ENCODE measurements around the gene MED13L.
A peak's percentile ranks its signal among the peaks of the same experiment; 100 is the strongest.

Gene MED13L

DNA sequence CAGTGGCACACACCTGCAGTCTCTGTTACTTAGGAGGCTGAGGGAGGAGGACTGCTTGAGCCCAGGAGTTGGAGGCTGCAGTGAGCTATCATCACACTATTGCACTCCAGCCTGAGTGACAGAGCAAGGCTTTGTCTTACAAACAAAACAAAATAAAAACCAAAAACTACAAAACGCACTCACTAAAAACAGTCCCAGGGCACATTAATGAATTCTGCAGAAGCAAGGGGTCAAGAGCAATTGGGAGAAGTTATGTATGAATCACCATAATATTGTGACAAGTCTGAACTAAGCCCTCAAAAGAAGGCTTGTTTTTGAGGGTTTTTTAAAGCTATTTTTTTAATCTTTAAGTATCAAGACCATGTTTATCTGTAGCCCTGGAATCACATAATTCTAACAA, 201.1 kb downstream of the MED13L start:
- no peak for DNase-seq

DNA sequence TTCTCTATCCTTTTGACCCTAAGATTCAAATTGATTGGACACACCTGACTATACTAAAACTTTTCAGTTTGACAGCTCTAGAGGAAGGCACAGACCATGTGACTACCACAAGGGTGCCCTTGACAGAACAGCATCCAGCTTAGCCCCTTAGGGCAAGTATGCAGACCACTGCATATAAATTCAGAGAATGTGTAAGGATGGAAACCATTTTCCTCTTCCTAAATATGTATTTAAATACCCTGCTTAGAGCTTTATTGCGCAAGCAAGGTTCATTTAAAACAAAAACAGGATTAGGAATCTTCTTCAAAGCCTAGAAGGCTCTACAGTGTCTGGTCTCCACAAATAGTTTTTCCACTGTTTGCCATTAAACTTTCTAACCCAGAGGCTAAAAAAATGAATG, 202.8 kb downstream of the MED13L start:
- no peak for DNase-seq

DNA sequence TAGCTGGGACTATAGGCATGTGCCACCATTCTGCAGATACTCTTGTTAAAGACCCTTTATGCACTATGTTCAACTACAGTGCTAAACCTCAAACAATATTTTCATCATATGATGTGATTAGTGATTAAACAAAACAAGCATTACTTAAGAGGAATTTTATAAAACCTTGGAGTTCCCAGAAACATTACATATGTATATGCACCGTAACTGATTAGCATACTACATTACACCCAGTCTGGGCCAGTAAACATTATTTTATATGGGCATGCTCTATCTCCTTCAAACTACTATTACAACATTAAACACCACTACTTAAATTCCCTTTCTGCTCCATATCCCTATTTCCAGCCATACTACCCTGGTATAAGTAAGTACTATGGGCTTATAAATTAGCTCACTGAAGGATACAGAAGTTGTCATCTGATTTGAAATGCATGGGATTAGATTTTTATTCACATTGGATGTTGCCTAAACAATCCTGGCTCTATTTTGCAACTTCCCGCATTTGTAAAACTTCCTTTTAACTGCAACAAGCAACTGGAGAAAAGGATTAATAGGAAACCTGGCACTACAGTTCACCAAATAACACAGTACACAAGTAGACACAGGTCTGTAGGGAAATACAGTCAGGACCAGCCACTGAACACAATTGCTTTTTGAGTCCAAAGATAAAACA, 205.8 kb downstream of the MED13L start:
- no peak for DNase-seq

DNA sequence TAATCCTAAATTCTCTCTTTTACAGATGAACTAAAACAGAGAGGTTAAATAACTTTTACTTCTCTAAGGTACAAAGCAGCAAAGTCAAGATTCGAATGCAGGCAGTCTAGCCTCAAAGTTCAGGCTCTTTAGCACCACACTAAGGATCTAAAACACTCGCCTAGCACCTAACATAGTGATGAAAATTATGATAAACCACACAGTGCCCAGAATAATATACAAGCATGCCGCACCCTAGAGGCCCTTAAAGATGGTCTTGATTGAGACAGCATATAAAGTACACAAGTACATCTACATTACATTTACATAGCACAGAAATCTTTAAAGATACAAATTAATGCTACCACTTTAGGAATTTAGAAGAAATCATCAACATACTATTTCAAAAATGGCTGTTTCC, 207.0 kb downstream of the MED13L start:
- DNase-seq = no peak

DNA sequence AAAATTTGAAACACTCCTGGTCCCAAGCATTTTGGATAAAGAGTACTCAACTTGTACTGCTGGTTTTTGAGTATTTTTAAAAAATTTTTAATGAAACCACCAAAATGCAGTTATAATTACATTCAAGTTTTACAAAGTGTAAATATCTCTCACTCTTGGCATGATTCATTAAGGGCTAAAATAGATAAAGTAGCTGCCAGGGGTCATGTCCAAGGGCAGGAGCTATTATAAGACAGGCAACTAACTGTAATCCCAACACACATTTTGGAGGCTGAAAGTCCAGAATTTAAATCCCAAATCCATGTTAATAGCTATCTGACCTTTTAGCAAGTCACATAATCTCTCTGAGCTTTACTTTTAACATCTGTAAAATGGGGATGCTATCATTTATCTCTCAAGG, 207.6 kb downstream of the MED13L start:
- DNase-seq = no peak

DNA sequence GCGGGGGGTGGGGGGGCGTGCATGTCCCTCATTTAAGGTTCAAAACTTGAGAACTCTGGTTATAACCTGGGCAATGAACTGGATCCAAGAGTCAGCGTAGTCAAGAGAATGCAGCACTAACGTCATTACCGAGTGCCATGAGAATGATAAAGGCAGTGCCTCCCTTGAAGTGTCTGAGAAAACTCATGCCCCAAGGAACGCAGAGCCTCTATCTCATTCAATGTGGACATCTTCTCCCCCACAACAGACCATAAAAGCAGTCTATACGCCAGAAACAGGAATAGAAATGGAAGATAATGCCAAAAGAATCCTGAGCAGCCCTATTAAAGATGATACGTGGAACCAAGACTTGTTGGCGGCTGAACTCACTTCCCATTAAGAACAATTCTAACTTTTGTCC, 208.6 kb downstream of the MED13L start:
- no peak for DNase-seq

DNA sequence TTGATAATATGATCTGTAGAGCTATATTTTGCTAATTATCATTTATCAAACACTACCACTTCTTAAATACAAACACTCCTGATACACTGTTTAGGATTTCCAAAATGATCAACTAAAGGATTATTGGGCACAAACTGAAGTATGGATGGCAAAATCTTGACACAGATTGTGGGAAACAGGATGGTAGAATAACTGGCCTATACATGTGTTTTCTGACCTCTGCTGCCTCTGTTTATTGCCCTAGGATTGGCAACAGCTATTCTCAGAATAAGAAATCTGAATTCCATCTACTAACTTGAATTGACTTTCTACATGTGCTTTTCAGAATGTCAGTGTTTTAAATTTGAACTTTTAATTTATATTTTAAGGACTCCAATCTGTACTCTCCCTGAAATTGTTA, 209.1 kb downstream of the MED13L start:
- DNase-seq = no peak

DNA sequence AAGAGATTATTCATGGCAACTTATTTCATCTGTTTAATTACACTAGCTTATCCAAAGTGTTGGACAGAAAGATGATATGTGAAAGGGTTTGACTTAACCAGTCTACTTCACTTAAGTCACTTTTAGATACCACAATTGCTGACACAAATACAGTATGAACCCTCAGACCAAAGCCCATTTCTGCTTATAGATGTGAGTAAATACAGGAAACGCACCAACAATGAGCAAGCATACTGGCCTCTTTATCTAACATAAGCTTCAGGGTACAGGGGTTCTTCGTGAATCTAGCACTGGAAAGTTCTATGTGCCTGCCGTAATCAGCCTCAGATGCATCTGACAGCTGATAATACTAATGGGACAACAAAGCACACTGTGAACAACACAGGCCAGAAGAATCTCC, 209.6 kb downstream of the MED13L start:
- no peak for DNase-seq

DNA sequence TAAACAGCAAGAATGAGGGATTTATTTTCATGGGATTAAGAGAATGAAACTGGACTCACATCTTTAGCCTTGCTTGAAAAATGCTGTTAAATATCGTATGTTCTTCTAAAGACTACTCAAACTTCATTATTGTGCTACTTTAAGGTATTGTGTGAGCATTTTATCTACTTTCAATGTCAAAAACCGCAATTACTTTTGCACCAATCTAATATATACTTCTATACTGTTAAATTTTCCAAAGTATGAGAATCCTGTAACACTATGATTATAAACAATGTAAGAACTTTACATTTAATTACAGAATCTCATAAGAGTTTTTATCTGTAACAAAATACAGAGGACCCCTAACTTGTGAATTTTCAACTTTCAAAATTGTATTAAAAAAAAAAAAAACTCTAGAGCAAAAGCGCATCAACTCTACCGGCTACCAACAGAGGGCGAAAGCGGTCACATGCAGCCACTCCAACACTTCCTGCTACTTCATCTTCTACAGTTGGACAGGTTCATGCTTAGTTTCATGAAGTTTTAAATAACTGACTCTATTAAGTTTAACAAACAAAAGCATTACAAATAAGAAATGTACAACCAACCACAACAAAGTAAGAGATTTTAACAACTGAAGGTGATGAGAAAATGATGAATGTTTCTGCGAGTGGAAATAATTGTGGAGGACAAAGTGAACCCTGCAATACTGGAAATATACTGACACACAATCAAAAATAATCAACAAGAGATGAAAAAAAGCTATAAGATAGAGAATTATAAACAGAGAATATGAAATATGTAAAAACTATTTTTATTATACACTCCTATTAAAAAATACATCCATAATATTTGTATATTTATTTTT, 210.9 kb downstream of the MED13L start:
- peak; percentile 61 for DNase-seq

DNA sequence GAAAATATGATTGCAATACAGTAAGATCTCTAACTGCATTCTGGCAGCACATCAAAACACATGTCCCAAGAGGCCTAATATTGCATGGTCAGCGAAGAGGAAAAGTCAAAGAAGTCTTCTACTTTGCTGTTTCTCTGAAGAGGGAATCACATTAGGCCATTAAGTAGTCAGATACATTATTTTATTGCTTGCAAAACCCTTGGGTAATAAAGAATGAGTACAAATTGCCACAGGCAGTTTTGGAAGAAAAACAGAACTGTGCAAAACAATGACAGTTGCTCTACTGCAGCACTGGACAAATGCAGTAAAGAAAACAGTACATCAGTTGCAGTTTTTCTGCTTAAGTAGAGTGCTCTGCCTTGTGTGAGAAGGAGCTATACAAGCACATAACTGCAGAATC, 211.9 kb downstream of the MED13L start:
- peak; percentile 54 for DNase-seq

DNA sequence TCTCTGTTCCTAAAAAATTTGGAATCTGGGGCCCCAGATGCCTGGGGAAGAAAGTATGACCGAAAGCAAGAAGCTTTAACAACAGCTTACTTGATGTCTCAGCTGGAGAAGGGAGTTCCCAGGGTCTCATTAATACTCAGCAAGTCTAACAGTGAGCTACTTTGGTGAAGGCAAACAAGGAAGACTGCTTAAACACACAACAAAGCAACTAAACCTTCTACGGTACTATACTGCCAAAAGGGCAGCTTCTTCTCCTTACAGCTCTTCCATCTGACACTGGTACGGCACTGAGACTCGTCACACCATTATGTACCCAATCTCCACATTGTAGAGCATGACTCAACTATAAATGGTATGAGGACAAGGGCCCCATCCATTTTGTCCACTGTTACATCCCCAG, 213.0 kb downstream of the MED13L start:
- DNase-seq = no peak

DNA sequence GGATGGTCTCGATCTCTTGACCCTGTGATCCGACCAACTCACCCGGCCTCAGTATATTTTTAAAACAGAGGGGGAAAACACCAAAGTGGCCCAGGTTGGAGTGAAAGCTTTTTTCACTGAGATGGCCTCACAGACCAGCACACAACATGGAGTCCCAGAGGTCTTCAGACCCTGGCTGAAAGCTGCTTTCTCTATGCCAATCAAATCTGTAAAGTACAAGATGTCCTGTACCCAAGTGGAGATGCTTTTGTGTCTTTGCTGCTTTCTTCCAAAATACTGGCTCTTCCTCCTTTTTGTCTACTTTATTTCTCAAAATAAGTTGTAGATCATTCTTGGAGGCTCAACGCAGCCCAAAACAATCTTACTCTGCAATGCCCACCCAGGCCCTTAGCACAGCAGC, 214.8 kb downstream of the MED13L start:
- no peak for DNase-seq

DNA sequence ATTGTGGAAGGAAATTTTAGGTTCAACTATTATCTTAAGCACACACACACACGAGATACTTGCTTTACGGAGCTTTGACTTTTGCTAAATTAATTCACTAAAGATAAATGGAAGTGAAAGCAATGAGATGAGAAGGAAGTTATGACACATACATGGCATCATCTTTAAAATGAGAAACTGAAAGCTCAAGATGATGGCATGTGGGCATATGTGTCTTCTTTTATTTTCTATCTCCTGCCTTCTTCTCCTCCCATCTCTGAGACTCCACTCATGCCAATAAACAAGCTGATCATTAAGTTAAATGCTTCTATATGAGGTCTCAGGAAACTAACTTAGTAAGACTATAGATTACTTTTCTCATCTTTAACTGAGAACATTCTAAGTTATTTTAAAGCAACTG, 216.7 kb downstream of the MED13L start:
- DNase-seq = no peak

DNA sequence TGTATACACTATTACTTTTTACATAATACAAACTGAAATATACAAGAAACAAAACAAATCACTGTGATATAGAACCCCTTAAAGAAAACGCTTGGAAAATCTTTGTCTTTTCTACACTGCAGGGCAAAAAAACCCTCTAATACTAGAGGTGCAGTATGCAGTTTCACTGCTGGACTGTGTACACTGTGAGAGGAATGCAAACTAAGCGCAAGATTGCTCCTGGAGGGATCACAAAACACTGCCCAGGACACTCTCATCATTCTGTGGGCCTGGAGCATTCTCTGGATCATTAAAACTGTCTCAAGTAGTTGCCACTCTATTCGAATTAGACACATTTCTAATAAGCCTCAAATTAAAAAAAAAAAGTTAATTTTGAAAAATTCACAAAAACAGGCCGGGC, 217.6 kb downstream of the MED13L start:
- no peak for DNase-seq

DNA sequence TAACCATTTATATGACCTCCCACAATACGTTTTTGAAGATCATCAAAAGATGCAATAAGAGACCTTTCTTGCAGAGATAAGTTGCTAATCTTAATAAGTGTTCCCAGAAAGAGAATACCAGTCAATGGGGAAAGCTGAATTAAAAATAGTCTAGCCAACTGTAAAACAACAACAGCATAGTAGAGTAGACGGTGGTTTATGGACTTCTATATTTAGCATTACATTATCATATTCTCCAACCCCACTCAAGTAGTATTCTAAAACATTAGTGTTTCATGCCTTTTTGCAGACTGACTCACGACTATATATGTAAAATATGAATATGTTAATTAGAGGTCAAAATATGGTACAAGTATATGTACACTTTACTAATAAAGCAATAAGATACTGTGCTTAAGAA, 218.9 kb downstream of the MED13L start:
- DNase-seq = no peak

DNA sequence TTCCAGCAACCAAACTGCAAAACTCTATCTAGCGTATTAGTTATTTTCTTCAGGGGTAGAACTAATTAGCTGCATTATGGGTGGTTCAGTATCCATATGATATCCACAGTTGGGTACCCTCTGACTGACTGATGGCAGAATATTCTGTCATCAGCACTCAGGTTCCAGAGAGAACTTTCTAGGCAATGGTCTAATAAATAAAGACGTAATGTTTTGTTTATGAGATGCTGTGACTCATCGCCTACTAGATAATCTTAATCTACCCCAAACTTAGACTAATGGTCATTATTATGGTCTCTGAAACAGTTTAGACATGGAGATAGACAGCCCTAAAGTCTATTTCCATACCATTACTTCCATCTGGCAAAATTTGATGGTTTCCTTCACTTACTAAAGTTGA, 220.1 kb downstream of the MED13L start:
- DNase-seq = no peak

DNA sequence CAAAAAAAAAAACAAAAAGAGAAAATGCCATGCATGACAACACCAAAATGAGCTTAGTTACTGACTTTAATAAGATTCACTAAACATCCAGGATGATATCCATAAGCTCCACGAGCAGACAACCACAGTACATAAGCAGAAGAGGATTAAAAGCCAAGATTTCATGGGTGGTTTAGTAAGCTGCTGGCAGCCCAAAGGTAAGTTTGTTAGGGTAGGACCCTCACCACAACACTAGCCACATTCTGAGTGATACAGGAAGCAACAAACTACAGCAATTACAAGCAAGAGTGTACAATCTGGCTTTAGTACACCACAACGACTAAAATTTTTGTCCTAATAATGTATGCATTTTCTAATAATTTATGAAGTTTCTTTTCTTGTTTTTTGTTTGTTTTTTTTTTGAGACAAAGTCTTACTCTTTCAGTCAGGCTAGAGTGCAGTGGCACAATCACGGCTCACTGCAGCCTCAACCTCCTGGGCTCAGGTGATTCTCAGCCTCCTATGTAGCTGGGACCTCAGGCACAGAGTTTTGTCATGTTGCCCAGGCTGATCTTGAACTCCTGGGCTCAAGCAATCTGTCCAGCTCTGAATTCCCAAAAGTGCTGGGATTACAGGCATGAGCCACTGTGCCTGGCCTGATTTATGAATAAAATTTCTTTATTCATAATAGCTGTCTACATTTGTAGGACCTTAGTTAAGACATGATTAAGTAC, 221.4 kb downstream of the MED13L start:
- DNase-seq = no peak

DNA sequence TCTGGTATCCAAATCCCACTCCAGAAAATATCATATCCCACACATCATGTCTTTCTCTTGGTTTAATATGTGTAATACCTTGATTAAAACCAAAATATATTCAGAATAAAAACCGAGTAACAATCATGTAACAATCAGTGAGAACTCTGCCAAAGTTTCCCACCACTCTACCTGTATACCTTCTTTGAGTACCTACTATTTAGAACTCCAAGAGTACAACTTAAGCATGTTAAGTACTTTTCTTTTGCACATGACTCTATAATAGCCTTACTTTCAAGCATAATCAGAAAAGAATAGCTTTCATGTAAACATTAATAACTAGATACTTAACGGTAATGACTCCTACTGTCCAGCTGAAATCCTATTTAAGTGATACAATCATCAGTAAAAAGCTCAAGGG, 223.2 kb downstream of the MED13L start:
- no peak for DNase-seq

DNA sequence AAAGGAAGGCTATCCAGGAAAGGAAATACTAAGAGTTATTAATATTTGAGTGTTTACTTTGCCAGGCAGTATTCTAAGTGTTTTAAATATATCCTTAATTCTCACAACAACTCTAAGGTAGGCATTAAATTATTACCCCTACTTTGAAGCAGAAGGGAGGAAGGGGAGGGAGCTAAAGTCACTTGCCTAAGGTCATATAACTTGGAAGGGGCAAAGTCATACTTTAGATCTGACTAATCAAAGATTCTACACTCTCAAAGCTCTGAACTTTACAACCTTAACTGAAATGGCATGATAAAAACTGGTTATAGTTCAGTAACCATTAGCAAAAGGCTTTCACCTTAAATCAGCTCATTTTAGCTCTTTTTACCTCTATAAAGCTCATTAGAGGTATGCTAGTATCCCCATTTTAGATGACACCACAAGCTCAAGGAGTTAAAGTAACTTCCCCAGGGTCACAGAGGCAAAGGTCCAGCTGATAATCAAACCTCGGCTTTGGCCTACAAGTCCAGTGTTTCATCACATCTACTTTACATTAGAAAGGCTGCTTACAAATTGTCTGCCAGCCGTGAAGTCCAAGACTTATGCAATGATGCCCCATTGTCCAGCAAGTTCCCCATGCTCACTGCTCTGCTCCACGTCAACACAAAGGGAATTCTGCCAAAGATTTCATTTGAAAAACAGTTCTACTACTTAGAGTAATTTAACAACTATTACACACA, 223.9 kb downstream of the MED13L start:
- no peak for DNase-seq

DNA sequence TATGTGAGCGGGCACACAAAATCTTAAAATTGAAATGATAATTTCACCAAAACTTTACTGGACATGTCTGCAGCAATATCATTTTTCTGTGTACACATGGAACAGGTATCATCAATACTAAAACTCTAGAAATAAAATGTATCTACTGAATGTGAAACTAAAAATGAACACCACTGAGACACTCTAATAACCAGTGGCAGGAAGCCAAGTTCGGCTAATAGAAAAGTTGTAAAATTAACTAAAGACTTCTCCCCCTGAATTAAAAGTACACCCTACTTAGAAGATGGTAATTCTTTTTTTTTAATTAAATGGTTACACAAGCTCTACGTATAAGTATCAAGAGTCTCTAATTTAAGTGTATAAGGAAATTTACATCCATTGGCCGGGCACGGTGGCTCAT, 227.2 kb downstream of the MED13L start:
- DNase-seq = no peak

DNA sequence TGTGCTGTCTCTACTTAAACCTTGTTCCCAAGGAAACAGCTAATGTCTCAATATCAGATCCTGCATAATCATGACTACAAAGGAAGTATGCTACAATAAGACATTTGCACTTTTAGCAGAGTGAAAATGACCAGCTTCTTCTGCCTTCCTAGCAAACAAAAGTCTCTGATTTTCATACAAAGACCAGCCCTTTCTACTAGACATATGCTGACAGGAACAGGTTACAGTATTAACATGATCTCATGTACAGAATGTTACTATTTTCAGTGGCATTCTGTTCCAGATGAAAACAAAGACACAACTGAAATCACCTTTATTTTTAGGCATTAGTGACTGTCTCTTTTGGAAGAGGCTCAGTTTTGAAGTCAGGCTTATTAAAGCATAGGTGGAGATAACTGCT, 228.6 kb downstream of the MED13L start:
- DNase-seq = peak; percentile 31

DNA sequence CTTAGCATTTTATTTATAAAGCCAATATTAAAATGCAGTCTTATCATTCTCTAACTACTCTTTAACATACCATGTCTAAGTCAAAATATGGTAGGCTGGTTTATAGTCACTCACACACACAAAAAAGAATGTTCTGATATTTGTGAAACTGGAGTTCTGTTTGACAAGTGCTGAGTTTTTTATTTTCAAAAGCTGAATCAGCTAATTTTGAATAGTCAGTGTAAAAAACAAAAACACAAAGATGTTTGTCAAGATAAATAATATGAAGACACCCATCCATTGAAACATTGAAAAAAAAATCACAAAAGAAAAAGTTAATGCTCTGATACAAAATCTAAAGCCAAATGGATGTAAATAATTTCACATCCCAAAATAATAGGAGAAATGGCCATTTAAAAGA, 231.5 kb downstream of the MED13L start:
- no peak for DNase-seq

DNA sequence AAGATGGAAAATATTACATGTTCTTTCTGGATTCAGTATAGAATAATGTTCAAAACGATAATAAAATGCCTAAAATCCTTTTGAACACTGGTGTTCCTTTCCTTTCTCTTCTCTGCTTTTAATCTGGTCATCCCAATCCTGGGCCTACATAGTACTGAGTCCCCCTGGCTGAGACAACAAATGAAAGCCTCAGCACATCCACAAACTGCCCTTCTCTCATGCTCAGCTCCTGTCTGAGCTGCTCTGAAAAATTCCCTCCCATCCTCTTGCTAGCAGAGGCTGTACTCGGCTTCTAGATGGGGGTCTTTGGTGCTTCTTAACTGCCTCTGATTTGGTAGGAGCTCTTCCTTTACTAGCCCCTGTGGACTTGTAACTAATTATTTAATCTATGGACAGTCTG, 232.3 kb downstream of the MED13L start:
- DNase-seq = peak; percentile 20

All from NCI-H69 (cell line).